GM08714 (cell line): ENCODE results near the gene ARHGAP26.
"Not testable (repeated sequence)": the region's sequence is repeated elsewhere in the genome, so short reads cannot be mapped to it uniquely, and the experiment has no call there.

Experiments
- H3K4me3 ChIP-seq: fragments of 200-500 bp; sonication (Bioruptor generic); 2 replicates; pipeline ENCODE4 v1.5.1; 2014; ENCODE audit warnings: mild to moderate bottlenecking, low read length, inconsistent platforms
- ZNF274 ChIP-seq: IDR thresholded peaks from 2 replicates; pipeline ENCODE4 v1.6.1; 2012; ENCODE audit warnings: mild to moderate bottlenecking, low read depth, low read length

ARHGAP26 gene

DNA sequence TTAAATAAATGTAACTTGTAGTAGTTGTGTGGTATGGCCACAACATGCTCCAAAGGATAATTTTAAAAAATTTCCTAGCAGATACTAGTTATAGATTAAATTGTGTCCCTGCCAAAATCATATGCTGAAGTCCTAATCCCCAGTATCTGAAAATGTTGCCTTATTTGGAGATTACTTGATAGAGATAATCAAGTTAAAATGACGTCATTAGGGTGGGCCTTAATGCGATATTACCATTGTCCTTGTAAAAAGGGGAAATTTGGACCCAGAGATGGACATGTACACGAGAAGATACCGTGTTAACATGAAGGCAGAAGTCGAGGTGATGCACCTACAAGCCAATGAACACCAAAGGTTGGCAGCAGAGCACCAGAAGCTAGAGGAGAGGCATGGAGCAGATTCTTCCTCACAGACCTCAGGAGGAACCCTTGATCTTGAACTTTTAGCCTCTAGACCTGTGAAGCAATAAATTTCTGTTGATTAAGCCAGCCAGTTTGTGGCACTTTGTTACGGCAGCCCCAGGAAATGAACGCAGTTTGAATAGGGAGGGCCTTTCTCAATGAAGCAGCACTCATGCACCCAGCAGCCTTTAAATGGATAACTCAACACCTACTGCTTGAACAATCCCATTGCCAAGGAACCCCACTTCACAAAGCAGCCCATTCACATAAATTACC, 148.9 kb downstream of the ARHGAP26 start:
- TF ChIP-seq ZNF274: no peak
- no peak overlapping the region for H3K4me3 ChIP-seq

GRCh38 chr5:142920849-142921612, 150.9 kb downstream of the ARHGAP26 start:
- TF ChIP-seq ZNF274: no peak
- no peak overlapping the region for H3K4me3 ChIP-seq

GRCh38 chr5:142922223-142922952, 152.2 kb downstream of the ARHGAP26 start:
- TF ChIP-seq ZNF274: no peak

GRCh38 chr5:142924135-142924883, 154.1 kb downstream of the ARHGAP26 start:
- H3K4me3 ChIP-seq: no peak overlapping the region
- TF ChIP-seq ZNF274: no peak

More at GRCh38 chr5:142922223-142922952, 152.2 kb downstream of the ARHGAP26 start:
- no peak overlapping the region for H3K4me3 ChIP-seq

DNA sequence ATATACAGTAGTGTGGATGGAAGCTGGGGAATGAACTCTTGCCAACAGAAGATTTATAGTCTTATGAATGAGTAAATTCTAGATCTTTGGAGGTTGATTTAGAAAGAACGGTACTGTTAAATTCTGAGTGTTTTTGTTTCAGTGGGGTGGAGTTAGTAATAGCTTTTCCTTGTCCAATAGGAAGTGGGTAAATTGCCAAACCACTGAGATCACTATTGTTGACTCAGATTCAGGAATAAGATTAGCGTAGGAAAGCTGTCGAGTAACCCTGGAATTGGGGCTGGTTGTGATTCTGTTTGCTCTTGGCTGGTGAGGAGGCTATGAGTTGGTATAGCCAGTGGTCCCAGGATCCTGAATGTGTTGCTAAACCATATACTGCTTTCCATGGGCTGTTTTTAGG, 155.6 kb downstream of the ARHGAP26 start:
- no peak overlapping the region for H3K4me3 ChIP-seq
- TF ChIP-seq ZNF274: no peak

GRCh38 chr5:142926549-142926948, 156.4 kb downstream of the ARHGAP26 start:
- H3K4me3 ChIP-seq: no peak overlapping the region
- TF ChIP-seq ZNF274: no peak

DNA sequence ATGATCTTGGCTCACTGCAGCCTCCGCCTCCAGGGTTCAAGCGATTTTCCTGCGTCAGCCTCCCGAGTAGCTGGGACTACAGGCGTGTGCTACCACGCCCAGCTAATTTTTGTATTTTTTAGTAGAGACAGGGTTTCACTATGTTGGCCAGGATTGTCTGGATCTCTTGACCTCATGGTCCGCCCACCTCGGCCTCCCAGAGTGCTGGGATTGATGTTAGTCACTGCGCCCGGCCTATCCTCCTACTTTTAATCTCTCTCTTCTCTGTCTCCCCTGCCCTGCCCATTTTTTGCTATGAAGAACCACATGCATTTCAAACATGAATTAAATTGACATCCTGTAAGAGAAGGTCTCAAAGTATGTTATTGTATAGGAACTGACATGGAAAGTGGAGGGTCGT, 158.8 kb downstream of the ARHGAP26 start:
- H3K4me3 ChIP-seq: not testable (repeated sequence)

DNA sequence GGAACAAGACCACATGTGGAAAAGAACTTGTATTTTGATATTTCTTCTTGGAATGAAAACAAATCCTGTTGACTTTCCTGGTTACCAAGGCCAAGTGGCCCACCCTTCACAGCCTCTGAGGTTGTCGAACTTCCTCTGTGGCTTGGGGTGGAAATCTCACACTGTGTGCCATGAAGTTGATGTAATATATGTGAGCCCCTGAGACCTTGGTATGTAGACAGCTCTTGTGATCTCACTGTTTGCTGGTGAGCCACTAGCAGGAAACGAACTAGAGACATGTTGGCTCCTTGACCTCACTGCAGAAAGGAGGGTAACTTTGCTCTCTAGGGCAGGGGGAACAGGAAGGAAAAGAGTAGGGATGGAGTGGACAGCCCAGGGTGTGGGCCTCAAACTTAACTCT, 159.4 kb downstream of the ARHGAP26 start:
- H3K4me3 ChIP-seq: no peak overlapping the region
- TF ChIP-seq ZNF274: no peak

- H3K4me3 ChIP-seq: no peak overlapping the region
- TF ChIP-seq ZNF274: no peak
Measured at GRCh38 chr5:142930395-142931110, 160.4 kb downstream of the ARHGAP26 start.

DNA sequence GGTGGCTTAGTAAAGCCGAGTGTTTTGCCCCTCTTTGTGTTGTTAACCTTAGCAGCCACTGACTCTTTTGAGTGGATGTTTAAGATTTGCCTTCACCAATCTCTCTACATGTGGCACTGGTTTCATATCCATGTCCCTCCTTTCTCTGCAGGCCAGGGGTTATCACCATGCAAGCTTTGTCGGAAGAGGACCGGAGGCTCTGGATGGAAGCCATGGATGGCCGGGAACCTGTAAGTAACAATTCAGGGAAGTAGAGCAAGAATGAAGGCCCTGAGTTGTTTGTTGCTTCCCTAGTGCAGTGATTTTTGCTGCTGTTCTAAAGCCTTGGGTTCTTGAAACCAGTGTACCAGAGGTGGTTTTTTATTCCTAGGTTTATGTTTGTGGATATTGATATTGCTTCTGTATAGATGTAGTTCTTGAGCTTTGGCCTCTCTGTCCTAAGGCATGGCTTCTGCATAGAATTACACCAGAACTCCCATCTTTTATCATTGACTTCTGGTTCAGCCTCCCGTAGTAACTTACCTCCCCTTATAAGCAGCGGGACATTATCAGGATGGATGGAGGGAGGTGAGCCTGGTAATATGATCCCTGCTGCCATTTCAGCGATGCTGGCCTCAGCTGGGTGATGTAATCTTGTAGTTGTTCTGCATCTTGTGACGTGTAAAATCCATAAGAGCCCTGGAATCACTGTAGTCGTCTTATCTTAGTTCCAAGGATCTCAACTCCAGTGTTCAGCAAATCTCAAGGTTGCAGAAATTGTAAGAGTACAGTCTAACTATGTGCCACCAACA, 161.9 kb downstream of the ARHGAP26 start:
- no peak for TF ChIP-seq ZNF274
- H3K4me3 ChIP-seq: no peak overlapping the region

- TF ChIP-seq ZNF274: no peak
- H3K4me3 ChIP-seq: no peak overlapping the region
Measured at GRCh38 chr5:142934051-142934762, 164.0 kb downstream of the ARHGAP26 start.

DNA sequence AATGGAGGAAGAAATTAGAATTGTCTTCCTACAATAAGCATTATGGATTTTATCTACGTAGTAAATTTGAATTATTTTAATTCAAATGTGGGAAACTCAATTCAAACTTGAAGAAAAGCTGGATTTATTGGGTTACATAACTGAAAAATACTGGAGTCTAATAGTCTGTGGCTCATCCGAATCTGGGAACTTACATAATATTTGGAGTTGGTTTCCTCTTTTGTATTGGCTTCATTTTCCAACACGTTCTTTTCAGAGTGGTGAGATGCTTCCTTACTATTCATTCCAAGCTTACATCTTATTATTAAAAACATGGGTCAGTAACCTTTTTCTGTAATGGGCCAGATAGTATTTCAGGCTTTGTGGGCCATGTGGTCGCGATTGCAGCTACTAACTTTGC, 164.8 kb downstream of the ARHGAP26 start:
- no peak for TF ChIP-seq ZNF274
- H3K4me3 ChIP-seq: no peak overlapping the region

GRCh38 chr5:142937374-142937773, 167.2 kb downstream of the ARHGAP26 start:
- TF ChIP-seq ZNF274: no peak
- H3K4me3 ChIP-seq: no peak overlapping the region
